CD4-positive, alpha-beta T cell treated with Interleukin-15 for 4 hours (primary cell): ENCODE results near the gene IRAK1.
A peak's percentile ranks its signal among the peaks of the same experiment; 100 is the strongest.
"Not testable (repeated sequence)": the region's sequence is repeated elsewhere in the genome, so short reads cannot be mapped to it uniquely, and the experiment has no call there.

Experiments
- DNase-seq: peaks from one replicate; pipeline ENCODE4 v3.0.0-alpha.2; 2020; ENCODE audit warnings: low spot score

IRAK1 gene

GRCh38 chrX:153995504-153995903 lies 24.2 kb downstream of the IRAK1 start:
- DNase-seq, result no peak

- DNase-seq, result not testable (repeated sequence)
These were observed 25.3 kb downstream of the IRAK1 start for GRCh38 chrX:153994398-153994797.

- no peak for DNase-seq
These were observed 25.7 kb downstream of the IRAK1 start for GRCh38 chrX:153993978-153994377.

- DNase-seq, result no peak
These were observed 26.6 kb downstream of the IRAK1 start for GRCh38 chrX:153993079-153993478.

GRCh38 chrX:153992180-153992579 lies 27.5 kb downstream of the IRAK1 start:
- DNase-seq, result no peak

GRCh38 chrX:153991013-153991580 lies 28.6 kb downstream of the IRAK1 start:
- no peak for DNase-seq

- DNase-seq, result no peak
These were observed 29.6 kb downstream of the IRAK1 start for GRCh38 chrX:153989973-153990655.

GRCh38 chrX:153988493-153988892 lies 31.2 kb downstream of the IRAK1 start:
- DNase-seq, result no peak

GRCh38 chrX:153984351-153985178 lies 35.1 kb downstream of the IRAK1 start:
- no peak for DNase-seq

GRCh38 chrX:153983321-153983801 lies 36.3 kb downstream of the IRAK1 start:
- no peak for DNase-seq

- DNase-seq, result peak; percentile 62
These were observed 37.8 kb downstream of the IRAK1 start for GRCh38 chrX:153981771-153982533.

- DNase-seq, result no peak
These were observed 38.5 kb downstream of the IRAK1 start for GRCh38 chrX:153981231-153981630.

- DNase-seq, result not testable (repeated sequence)
These were observed 39.3 kb downstream of the IRAK1 start for GRCh38 chrX:153980394-153980793.

GRCh38 chrX:153974726-153975286 lies 44.9 kb downstream of the IRAK1 start:
- DNase-seq, result no peak

GRCh38 chrX:153974003-153974725 lies 45.5 kb downstream of the IRAK1 start:
- no peak for DNase-seq

GRCh38 chrX:153973127-153974002 lies 46.3 kb downstream of the IRAK1 start:
- DNase-seq, result no peak

GRCh38 chrX:153972368-153973126 lies 47.2 kb downstream of the IRAK1 start, which contains the start of gene TMEM187:
TSS of gene TMEM187 (plus strand) at chrX:153972754. CDS start at chrX:153982063, 9,309 bp downstream.
- peak; percentile 88 for DNase-seq

- peak; percentile 92 for DNase-seq
These were observed 48.0 kb downstream of the IRAK1 start, which contains the start of gene HCFC1 for GRCh38 chrX:153971450-153972367. TSS of gene HCFC1 (minus strand) at chrX:153971818. CDS start at chrX:153970840, 978 bp downstream.
